ENCODE measurements around the gene TDRD12.
"Not testable (repeated sequence)": the region's sequence is repeated elsewhere in the genome, so short reads cannot be mapped to it uniquely, and the experiment has no call there.

Gene TDRD12

DNA sequence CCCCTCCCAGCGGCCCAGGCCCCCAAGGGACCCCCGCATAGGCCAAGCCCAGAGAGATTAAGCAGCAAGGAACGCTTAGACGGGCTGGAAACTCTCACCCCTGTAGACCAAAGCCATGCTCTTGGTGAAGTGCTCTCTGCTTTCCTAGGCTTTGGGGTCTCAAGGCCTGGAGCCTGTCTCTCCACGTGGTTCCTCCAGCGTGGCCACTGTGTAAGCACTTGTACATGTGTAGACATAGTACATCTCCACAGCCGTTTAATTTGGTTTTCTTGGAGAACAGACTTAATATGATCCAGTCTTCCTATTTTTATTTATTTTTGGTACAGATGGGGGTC lies 26.9 kb upstream of the TDRD12 start:
- no peak for DNase-seq

GRCh38 chr19:32693151-32694108 lies 26.1 kb upstream of the TDRD12 start:
- DNase-seq: peak; percentile 57 to 58

GRCh38 chr19:32694316-32694715 lies 25.3 kb upstream of the TDRD12 start:
- DNase-seq: not testable (repeated sequence)

DNA sequence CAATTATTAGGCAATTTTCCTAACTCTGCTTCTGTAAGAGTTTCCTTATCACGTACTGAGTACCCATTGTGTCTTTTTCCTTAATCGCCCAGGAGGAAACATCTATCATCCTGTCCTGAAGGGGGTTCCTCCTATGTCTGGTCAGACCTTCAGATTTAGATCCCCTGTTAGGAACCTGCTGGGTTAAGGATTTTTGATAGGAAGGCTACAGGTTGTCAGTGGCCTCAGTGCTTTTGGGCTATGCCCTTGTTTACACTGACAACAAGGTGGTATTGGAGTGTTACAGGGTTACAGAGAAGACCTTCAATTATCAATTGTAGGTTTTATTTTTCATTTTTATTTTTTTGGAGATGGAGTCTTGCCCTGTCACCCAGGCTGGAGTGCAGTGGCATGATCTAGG lies 24.7 kb upstream of the TDRD12 start:
- DNase-seq: not testable (repeated sequence)

GRCh38 chr19:32695506-32695905 lies 24.1 kb upstream of the TDRD12 start:
- DNase-seq: not testable (repeated sequence)

- not testable (repeated sequence) for DNase-seq
Observed at GRCh38 chr19:32696771-32697170, 22.8 kb upstream of the TDRD12 start.

DNA sequence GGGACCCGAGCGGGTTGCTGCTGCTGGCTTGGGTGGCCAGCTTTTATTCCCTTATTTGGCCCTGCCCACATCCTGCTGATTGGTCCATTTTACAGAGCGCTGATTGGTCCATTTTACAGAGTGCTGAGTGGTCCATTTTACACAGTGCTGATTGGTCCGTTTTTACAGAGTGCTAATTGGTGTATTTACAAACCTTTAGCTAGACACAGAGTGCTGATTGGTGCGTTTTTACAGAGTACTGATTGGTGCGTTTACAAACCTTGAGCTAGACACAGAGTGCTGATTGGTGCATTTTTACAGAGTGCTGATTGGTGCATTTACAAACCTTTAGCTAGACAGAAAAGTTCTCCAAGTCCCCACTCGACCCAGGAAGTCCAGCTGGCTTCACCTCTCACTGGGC lies 19.4 kb upstream of the TDRD12 start:
- not testable (repeated sequence) for DNase-seq

DNA sequence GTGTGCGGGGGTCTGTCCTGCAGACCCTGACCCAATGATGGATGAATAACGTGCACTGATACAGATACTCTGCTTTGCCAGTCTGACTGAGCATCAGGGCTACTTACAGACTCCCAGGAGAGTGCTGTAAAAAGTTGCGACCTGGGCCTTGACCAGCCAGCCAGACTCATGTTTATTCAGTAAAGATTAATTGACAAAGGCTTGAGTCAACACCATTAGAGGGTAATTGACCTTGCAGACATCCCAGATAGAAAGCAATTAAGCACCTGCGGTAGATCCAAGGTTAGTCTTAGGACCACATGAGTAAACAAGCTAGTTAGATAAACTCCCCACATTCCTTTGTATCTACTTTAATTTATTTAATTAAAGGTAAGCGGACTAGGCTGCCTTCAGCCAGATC lies 17.6 kb upstream of the TDRD12 start:
- DNase-seq: no peak

GRCh38 chr19:32704006-32704405 lies 15.6 kb upstream of the TDRD12 start:
- DNase-seq: not testable (repeated sequence)

DNA sequence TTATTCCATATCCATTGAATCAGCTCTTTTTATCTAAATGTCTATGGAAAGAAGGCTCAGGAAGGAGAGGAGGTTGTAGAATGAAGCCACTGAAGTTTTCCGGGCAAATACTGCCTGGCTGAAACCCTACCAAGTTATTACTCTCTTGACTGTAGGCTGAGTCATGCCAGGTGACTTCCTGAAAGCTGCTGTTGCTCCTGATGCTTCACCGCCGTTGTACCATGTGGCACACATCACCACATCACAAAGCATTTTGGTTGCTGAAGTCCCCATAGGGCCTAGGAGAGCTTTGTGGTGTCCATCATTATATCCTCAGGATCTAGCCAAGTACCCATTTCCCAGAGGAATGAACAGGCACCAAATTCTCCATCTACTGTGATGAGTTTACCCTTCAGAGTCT lies 11.1 kb upstream of the TDRD12 start:
- peak in 1 of 2 donors; percentile 11 for DNase-seq

DNA sequence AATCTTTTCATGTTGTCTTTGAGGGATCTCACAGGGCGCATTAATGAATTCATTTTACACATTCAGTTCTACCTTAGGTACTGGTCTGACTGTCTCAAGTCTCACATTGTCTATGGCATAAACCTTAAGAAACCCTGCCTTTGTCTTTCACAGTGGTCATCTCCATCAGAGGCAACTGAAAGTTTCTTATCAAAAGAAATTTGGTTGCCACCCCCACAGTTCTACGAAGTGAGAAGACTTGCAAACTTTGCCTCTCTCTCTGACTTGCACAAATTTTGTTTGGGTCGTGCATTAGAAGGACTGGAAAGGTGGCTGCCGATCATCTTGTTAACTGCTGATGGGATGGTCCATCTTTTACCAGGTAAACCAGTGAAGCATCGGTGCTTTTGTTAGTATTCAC lies 10.5 kb upstream of the TDRD12 start:
- DNase-seq: no peak

- DNase-seq: no peak
Observed at GRCh38 chr19:32711747-32712146, 7.8 kb upstream of the TDRD12 start.

DNA sequence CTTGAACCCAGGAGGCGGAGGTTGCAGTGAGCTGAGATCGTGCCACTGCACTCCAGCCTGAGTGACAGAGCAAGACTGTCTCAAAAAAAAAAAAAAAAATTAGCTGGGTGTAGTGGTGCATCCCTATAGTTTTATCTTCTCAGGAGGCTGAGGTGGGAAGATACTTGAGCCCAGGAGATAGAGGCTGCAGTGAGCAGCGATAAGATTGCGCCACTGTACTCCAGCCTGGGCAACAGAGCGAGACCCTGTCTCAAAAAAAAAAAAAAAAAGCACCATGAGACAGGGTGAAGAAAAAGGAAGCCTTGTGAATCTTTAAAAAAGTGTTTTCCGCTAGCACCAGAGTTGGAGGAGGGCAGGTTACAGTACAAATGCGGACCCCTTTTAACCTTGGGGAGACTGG lies 3.4 kb upstream of the TDRD12 start:
- not testable (repeated sequence) for DNase-seq

GRCh38 chr19:32717496-32717895 lies 2.1 kb upstream of the TDRD12 start:
- DNase-seq: no peak

- no peak for DNase-seq
Observed at GRCh38 chr19:32718286-32718685, 1.3 kb upstream of the TDRD12 start.

DNA sequence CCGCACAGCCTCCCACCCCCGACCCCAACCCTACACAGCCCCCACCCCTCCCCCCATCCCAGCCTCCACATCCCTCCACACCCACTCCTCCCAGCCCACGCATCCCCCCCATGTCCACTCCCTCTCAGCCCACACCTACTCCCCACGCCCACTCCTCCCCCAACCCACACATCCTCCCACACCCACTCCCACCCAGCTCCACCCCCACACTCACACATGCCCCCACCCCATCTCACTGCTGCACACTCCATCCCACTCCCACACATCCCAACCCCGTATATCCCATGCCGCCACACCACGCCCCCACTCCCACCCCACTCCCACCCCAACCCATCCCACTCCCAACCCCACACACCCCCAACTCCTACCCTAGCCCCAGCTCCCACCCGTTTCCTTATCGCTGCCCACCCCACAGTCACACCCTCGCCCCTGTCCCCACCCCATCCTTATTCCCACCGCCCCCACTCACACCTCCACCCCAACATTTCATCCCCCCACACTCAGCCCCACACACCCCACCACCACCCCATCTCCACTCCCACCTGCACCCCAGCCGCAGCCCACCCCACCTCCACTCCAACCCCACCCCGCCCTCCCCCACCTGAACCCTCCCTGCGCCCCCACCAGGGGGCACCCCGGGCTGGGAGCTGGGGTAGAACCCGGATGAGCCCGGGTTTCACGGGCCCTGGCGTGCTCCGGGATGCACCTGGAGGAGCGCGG lies 809 bp downstream of the TDRD12 start:
- no peak for DNase-seq

- no peak for DNase-seq
Observed at GRCh38 chr19:32720936-32721250, 1.3 kb downstream of the TDRD12 start.

GRCh38 chr19:32735936-32736335 lies 16.4 kb downstream of the TDRD12 start:
- DNase-seq: no peak

GRCh38 chr19:32743021-32743420 lies 23.5 kb downstream of the TDRD12 start:
- no peak for DNase-seq

DNA sequence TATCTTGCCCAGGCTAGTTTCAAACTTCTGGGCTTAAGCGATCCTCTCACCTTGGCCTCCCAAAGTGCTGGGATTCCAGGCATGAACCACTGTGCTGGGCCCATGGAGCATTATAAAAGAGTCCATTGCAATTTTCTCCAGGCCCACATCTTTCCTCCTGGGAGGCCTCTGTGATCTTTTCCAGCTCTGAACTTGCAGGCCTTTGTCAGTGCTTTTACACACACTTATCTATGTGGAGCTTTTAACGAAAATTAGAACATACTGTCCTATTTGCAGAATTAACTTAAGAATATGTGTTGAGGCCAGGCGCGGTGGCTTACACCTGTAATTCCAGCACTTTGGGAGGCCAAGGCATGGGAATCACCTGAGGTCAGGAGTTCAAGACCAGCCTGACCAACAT lies 23.9 kb downstream of the TDRD12 start:
- DNase-seq: no peak

- no peak for DNase-seq
Observed at GRCh38 chr19:32744555-32745325, 25.2 kb downstream of the TDRD12 start.

DNA sequence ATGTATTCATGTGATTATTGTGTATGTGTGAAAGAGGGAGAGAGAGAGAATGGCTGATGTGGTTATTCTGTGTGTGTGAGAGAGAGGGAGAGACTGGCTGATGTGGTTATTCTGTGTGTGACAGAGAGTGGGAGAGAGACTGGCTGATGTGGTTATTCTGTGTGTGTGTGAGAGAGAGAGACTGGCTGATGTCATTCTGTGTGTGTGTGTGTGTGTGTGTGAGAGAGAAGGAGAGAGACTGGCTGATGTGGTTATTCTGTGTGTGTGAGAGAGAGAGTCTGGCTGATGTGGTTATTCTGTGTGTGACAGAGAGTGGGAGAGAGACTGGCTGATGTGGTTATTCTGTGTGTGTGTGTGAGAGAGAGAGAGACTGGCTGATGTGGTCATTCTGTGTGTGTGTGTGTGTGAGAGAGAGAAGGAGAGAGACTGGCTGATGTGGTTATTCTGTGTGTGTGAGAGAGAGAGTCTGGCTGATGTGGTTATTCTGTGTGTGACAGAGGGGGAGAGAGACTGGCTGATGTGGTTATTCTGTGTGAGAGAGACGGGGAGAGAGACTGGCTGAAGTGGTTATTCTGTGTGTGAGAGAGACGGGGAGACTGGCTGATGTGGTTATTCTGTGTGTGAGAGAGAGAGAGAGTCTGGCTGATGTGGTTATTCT lies 26.2 kb downstream of the TDRD12 start:
- DNase-seq: peak; percentile 51 to 58

DNA sequence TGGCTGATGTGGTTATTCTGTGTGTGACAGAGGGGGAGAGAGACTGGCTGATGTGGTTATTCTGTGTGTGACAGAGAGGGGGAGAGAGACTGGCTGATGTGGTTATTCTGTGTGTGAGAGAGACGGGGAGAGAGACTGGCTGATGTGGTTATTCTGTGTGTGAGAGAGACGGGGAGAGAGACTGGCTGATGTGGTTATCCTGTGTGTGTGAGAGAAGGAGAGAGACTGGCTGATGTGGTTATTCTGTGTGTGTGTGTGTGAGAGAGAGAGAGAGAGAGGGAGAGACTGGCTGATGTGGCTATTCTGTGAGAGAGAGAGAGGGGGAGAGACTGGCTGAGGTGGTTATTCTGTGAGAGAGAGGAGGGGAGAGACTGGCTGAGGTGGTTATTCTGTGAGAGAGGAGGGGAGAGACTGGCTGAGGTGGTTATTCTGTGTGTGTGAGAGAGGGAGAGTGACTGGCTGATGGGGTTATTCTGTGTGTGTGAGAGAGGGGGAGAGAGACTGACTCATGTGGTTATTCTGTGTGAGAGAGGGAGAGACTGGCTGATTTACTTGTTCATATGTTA lies 27.1 kb downstream of the TDRD12 start:
- peak; percentile 66 to 67 for DNase-seq

Data from CD4-positive, alpha-beta T cell treated with Interleukin-1 beta for 1 hour (primary cell).